ENCODE measurements around the gene GBP3. TPM values are rescaled to one million over a fixed set of nuclear protein-coding genes. Genes with fewer than 3 reads are reported as not detected.

GBP3 gene
- total and polyA plus RNA-seq, 4 donors: 2.0 to 8.8 (median 4.4) TPM

GRCh38 chr1:89042491-89042890 lies 19.8 kb upstream of the GBP3 start:
- no peaks in the 10 kb centered on the region for H3K36me3 ChIP-seq (ENCODE audit: control insufficient read depth in 4 of 4, insufficient read depth in 3 of 4, low read depth in 1 of 4, low read length in 3 of 4)
- TF ChIP-seq EGR1 (IDR thresholded peaks at IDR 0.05; ENCODE audit: low read depth in 2 of 2) (no peak), RAD21 (IDR thresholded peaks at IDR 0.05) (no peak)
- DNase-seq (ENCODE audit: low spot score): no peak
- peaks cover 5 to 8% (median 7%) of the 10 kb centered on the region in 4 donors for H3K9me3 ChIP-seq (ENCODE audit: control insufficient read depth in 4 of 4, low read length in 3 of 4)
- WGBS: 95% methylated on average over 7 of the region's 7 CpGs
- H3K27ac ChIP-seq (ENCODE audit: low read depth in 1 of 2, low read length in 2 of 2): no peak overlapping the region
- peaks cover 2 to 26% (median 10%) of the 10 kb centered on the region in 4 donors for H3K4me1 ChIP-seq (ENCODE audit: control insufficient read depth in 4 of 4, insufficient read depth in 4 of 4, low read length in 3 of 4)
- no peak overlapping the region for H3K9ac ChIP-seq (ENCODE audit: low read depth in 1 of 2, low read length in 2 of 2)
- no peaks in the 10 kb centered on the region for H3K27me3 ChIP-seq (ENCODE audit: control insufficient read depth in 4 of 4, insufficient read depth in 4 of 4, low read length in 3 of 4)
- H3K4me3 ChIP-seq (ENCODE audit: low read depth in 1 of 3, low read length in 3 of 3): no peak overlapping the region

GRCh38 chr1:89041721-89042120 lies 19.1 kb upstream of the GBP3 start:
- peaks cover 5 to 8% (median 7%) of the 10 kb centered on the region in 4 donors for H3K9me3 ChIP-seq (ENCODE audit: control insufficient read depth in 4 of 4, low read length in 3 of 4)
- 95% methylated on average over 1 of the region's 1 CpG for WGBS
- H3K4me3 ChIP-seq (ENCODE audit: low read depth in 1 of 3, low read length in 3 of 3): no peak overlapping the region
- peaks cover 2 to 24% (median 9%) of the 10 kb centered on the region in 4 donors for H3K4me1 ChIP-seq (ENCODE audit: control insufficient read depth in 4 of 4, insufficient read depth in 4 of 4, low read length in 3 of 4)
- no peak for DNase-seq (ENCODE audit: low spot score)
- no peaks in the 10 kb centered on the region for H3K36me3 ChIP-seq (ENCODE audit: control insufficient read depth in 4 of 4, insufficient read depth in 3 of 4, low read depth in 1 of 4, low read length in 3 of 4)
- no peak overlapping the region for H3K27ac ChIP-seq (ENCODE audit: low read depth in 1 of 2, low read length in 2 of 2)
- no peak overlapping the region for H3K9ac ChIP-seq (ENCODE audit: low read depth in 1 of 2, low read length in 2 of 2)
- H3K27me3 ChIP-seq (ENCODE audit: control insufficient read depth in 4 of 4, insufficient read depth in 4 of 4, low read length in 3 of 4): no peaks in the 10 kb centered on the region
- TF ChIP-seq MAX (IDR thresholded peaks at IDR 0.05): no peak
- TF ChIP-seq FOXA1 (IDR thresholded peaks at IDR 0.05): no peak
- no peak for TF ChIP-seq GABPA (IDR thresholded peaks at IDR 0.05 in 1 of 2, conservative IDR thresholded peaks at IDR 0.05 in 1 of 2)
- no peak for TF ChIP-seq YY1 (IDR thresholded peaks at IDR 0.05)
- TF ChIP-seq EGR1 (IDR thresholded peaks at IDR 0.05; ENCODE audit: low read depth in 2 of 2): no peak
- no peak for TF ChIP-seq JUND (IDR thresholded peaks at IDR 0.05)
- TF ChIP-seq RXRA (IDR thresholded peaks at IDR 0.05): no peak
- no peak for TF ChIP-seq ATF3 (IDR thresholded peaks at IDR 0.05)
- no peak for TF ChIP-seq SP1 (IDR thresholded peaks at IDR 0.05)
- TF ChIP-seq HNF4A (conservative IDR thresholded peaks at IDR 0.05): no peak
- no peak for TF ChIP-seq ZBTB33 (IDR thresholded peaks at IDR 0.05)
- no peak for TF ChIP-seq FOXA2 (IDR thresholded peaks at IDR 0.05)
- no peak for TF ChIP-seq RAD21 (IDR thresholded peaks at IDR 0.05)
- no peak for TF ChIP-seq TAF1 (conservative IDR thresholded peaks at IDR 0.05)
- TF ChIP-seq CTCF (IDR thresholded peaks at IDR 0.05; ENCODE audit: low read depth, low read length, missing input control): no peak
- TF ChIP-seq REST (IDR thresholded peaks at IDR 0.05): no peak
- TF ChIP-seq HNF4G (IDR thresholded peaks at IDR 0.05): no peak
- no peak for TF ChIP-seq NR2F2 (IDR thresholded peaks at IDR 0.05)
